ENCODE data around the gene TSC22D4.

The TSC22D4 gene

DNA sequence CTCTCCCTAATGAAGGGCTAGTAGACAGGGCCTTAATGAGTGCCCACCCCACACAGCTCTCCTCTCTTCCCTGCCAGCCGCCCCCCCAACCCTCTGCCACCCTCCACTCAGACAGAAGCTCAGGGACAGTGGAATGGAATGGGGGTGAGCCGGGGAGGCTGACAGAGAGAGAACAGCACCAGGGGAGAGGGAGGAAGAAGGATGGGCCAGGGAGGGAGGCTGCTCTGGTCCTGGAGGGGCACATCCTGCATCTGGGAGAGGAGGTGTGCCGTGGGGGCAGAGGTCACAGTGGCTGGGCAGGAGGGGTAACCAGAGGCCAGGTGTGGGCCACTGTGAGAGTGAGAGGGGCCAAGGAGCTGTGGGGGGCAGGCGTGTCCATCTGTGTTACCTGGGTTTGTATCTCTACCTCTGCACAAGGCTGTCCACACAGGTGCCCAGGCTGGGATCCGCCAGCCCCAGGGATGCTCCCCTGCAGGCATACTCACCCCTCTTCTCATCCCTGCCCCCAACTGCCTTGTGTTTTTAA is 7.2 kb upstream of the TSC22D4 start:
- POLR2A ChIA-PET, result no interaction called here
- DNase-seq (ENCODE audit: extremely low spot score), result peak; percentile 3
- CTCF ChIA-PET, result interaction anchor here (1.1 to 2.4 kb wide), 2 partner anchors 73 to 162 kb away, joined by 3 to 10 read pairs; no protein-coding TSS in a partner anchor
- TF ChIP-seq, protein P1, sequence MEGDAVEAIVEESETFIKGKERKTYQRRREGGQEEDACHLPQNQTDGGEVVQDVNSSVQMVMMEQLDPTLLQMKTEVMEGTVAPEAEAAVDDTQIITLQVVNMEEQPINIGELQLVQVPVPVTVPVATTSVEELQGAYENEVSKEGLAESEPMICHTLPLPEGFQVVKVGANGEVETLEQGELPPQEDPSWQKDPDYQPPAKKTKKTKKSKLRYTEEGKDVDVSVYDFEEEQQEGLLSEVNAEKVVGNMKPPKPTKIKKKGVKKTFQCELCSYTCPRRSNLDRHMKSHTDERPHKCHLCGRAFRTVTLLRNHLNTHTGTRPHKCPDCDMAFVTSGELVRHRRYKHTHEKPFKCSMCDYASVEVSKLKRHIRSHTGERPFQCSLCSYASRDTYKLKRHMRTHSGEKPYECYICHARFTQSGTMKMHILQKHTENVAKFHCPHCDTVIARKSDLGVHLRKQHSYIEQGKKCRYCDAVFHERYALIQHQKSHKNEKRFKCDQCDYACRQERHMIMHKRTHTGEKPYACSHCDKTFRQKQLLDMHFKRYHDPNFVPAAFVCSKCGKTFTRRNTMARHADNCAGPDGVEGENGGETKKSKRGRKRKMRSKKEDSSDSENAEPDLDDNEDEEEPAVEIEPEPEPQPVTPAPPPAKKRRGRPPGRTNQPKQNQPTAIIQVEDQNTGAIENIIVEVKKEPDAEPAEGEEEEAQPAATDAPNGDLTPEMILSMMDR (IDR thresholded peaks at IDR 0.05; ENCODE audit: control extremely low read depth, extremely low read depth, low read depth, missing control alignments), result no peak

DNA sequence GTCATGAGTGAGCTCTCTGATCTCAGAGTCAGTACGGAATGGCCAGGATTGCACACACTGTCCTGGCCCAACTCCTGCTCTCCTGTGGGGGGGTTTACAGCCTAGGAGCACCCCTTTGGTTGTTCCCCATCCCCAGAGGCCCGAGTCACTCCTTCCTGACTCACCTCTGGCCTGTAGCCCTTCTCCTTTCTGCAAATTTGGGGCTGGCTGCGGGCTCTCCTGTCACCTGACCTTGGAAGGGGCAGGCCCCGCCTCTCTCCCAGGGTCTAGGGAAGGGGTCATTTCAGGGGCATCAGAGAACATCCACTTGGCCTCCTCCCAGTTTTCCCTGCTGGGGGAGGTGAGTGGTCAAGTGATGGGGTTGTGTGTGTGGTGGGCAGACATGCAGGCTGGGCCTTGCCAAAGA is 6.5 kb upstream of the TSC22D4 start:
- ChIA-PET CTCF (interaction anchor here (1.1 to 2.4 kb wide), 2 partner anchors 74 to 163 kb away, joined by 3 to 10 read pairs; no protein-coding TSS in a partner anchor), POLR2A (no interaction called here)
- DNase-seq (ENCODE audit: extremely low spot score), result peak; percentile 11
- TF ChIP-seq, protein P1 (IDR thresholded peaks at IDR 0.05; ENCODE audit: control extremely low read depth, extremely low read depth, low read depth, missing control alignments), result no peak

DNA sequence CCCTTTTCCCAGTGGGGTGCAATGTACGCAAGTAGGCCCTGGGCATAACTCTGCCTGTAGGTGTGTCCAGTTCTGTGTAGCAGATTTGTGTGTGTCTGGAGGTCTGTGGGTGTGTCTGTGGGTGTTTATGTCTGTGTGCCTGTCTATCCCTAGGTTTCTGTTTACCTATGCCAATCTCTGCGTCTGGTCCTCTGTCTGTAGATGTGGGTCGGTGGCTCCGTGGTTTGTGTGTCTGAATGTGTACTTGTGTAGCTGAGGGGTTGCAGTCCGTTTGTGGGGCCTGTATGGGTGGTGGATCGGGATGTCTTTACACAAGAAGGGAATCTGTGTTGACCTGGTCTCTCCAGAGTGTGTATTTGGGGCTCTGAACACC is 5.6 kb upstream of the TSC22D4 start:
- TF ChIP-seq, protein P1 (IDR thresholded peaks at IDR 0.05; ENCODE audit: control extremely low read depth, extremely low read depth, low read depth, missing control alignments), result no peak
- ChIA-PET CTCF (interaction anchor here (2.4 kb wide), 1 partner anchor 75 kb away, joined by 10 read pairs; no protein-coding TSS in a partner anchor), POLR2A (no interaction called here)
- DNase-seq (ENCODE audit: extremely low spot score), result peak; percentile 14

DNA sequence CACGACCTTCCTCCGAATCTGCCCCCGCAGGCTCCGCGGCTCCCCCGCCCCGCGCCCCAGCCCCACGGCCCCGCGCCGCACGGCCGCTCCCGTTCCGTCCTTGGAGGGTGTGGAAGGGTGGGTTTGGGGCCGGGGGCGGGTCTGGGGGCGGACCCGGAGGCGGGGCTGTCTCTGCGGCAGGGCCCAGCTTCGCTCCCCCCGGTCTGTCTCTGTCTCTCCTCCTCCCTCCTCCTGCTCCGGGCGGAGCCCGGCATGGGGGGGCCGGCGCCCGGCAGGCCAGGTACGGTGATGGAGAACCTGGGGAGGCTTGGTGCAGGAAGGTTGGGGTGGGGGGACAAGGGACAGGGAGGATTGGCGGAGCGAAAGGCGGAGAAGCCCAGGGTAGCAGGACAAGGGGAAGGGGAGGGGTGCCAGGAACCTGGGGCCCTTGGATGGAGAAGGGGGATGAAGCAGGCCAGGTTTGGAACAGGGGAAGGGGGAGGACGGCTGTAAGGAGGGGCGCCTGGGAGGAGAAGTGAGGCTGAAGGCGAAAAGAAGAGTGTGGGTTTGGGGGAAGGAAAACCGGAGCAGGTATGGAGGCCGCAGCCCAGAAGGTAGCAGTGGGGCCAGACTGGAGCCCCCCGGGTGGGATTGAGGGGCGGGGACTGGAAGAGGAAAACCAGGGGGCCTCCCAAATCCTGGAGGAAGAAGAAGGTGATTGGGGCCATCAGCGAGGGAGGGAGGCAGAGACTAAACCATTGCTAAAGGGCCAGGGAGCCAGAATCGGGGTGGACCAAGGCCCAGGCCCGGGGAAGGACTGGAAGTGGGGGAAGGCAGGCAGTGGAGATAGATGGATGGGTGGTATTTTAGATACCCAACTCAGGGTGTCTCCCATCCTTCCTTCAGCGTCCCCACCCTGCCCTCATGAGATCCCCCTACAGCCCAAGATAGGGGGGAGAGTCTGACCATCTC is 5.0 kb upstream of the TSC22D4 start, which contains the start of gene NYAP1:
TSS of gene NYAP1 (plus strand) at position 206 of the 951 bp plus-strand sequence. CDS start 1,385 bp downstream, outside the sequence.
- ChIA-PET POLR2A (no interaction called here), CTCF (interaction anchor here (1.3 to 2.4 kb wide), 4 partner anchors 13 to 105 kb away, joined by 3 to 18 read pairs (median 8); no protein-coding TSS in a partner anchor)
- DNase-seq (ENCODE audit: extremely low spot score), result peak; percentile 58
- TF ChIP-seq, protein P1 (IDR thresholded peaks at IDR 0.05; ENCODE audit: control extremely low read depth, extremely low read depth, low read depth, missing control alignments), result no peak

DNA sequence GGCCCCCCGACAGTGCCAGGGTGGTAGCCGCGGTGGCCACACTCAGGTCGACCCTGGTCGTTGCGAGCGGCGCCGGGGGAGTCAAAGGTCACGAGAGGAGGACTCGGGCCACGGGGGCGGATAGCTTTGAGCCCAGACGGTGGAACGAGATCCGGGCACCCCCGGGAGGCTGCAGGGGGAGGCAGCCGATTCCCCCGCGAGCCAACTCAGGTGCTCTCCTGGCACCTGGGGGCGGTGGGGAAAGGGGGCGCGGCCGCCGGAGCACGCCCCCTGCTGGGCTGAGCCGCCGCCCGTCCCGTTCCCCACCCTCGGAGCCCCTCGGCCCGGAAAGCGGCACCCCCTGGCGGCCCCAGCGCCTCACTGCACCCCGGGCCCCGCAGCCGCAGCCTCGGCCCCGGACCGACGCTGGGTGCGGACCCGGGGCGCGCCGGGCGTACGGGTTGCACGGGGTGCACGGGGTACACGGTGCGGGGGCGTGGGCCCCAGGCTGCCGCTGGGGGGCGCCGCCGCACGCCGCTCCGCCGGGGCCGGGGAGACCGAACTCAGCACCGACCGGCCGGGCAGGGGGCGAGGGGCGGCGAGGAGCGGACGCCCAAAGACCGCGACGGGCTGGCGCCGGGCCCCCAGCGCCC is 4.2 kb upstream of the TSC22D4 start:
- POLR2A ChIA-PET, result no interaction called here
- TF ChIP-seq, protein P1 (IDR thresholded peaks at IDR 0.05; ENCODE audit: control extremely low read depth, extremely low read depth, low read depth, missing control alignments), result peak; percentile 90
- CTCF ChIA-PET, result interaction anchor here (0.6 to 3.3 kb wide), 30 partner anchors 10 to 345 kb away, joined by 3 to 30 read pairs (median 4); partner anchors contain the start of gene MOSPD3
- peak; percentile 89 for DNase-seq (ENCODE audit: extremely low spot score)

DNA sequence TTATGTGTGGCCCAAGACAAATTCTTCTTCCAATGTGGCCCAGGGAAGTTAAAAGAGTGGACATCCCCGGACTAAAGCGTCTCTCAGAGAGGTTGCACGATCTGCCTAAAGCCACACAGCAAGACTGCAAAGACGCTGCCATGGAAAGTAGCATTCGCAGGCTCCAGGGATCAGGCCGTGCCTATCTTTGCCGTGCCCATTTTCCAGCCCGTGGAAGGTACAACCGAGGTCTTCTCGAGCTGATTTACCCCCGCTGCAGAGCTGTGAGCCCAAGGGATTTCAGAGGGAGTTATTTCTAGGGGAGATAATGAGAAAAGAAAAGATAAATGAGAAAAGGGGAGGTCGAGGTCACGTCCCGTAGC is 3.7 kb upstream of the TSC22D4 start:
- POLR2A ChIA-PET, result no interaction called here
- TF ChIP-seq, protein P1 (IDR thresholded peaks at IDR 0.05; ENCODE audit: control extremely low read depth, extremely low read depth, low read depth, missing control alignments), result no peak
- DNase-seq (ENCODE audit: extremely low spot score), result no peak
- CTCF ChIA-PET, result interaction anchor here (0.6 to 3.3 kb wide), 31 partner anchors 9 to 345 kb away, joined by 3 to 30 read pairs (median 4); partner anchors contain the start of gene MOSPD3
